ENCODE results near the gene PACSIN2. TPM values are rescaled to one million over a fixed set of nuclear protein-coding genes. Genes with fewer than 3 reads are reported as not detected.
A peak's percentile ranks its signal among the peaks of the same experiment; 100 is the strongest.

PACSIN2 gene
- total and polyA plus RNA-seq, 8 donors = 63.4 to 149 (median 66.2) TPM

DNA sequence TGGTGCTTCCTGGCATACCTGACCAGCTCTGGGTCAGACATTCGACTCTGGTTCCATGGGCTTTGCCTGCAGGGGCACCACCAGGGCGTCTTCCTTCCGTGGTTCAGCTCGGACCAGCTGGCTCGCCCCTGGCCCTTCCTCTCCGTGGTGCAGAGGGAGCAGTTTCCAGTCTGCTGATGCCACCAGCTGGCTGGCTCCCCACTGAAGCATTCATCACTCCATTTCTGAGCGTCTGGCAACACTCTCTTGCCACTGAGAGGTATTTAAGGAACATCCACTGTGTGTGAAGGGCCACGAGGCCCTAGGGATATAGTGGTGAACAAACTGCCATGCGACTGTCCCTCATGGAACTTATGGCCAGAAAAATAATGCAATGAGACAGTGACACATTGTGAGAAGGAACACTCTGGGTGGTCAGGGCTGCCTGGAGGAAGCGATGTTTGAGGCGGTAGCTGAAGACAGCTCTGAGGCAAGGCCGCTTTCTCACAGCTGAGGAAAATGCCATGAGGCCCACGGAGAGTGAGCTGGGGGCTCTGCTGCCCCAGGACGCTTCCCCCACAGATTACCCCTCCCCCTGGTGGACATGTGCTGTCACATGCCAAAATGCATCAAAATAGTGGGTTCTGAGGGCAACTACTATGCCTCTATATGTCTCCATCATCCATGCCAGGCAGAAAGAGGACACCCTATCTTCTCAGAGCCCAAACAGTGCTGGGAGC, 113.0 kb downstream of the PACSIN2 start:
- TF ChIP-seq, protein P1, sequence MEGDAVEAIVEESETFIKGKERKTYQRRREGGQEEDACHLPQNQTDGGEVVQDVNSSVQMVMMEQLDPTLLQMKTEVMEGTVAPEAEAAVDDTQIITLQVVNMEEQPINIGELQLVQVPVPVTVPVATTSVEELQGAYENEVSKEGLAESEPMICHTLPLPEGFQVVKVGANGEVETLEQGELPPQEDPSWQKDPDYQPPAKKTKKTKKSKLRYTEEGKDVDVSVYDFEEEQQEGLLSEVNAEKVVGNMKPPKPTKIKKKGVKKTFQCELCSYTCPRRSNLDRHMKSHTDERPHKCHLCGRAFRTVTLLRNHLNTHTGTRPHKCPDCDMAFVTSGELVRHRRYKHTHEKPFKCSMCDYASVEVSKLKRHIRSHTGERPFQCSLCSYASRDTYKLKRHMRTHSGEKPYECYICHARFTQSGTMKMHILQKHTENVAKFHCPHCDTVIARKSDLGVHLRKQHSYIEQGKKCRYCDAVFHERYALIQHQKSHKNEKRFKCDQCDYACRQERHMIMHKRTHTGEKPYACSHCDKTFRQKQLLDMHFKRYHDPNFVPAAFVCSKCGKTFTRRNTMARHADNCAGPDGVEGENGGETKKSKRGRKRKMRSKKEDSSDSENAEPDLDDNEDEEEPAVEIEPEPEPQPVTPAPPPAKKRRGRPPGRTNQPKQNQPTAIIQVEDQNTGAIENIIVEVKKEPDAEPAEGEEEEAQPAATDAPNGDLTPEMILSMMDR (IDR thresholded peaks at IDR 0.05) = peak in 1 of 2 donors; percentile 6
- no peak overlapping the region for H3K4me3 ChIP-seq
- peaks cover 0 to 14% of the 10 kb centered on the region in 2 donors for H3K36me3 ChIP-seq
- DNase-seq = no peak
- H3K4me1 ChIP-seq = peaks cover 16 to 40% of the 10 kb centered on the region in 2 donors
- H3K27ac ChIP-seq = no peak overlapping the region
- ATAC-seq = no peak
- H3K9me3 ChIP-seq = no peaks in the 10 kb centered on the region
- no peaks in the 10 kb centered on the region for H3K27me3 ChIP-seq
- intact Hi-C loops (cut with DNase I) = no loop called here

DNA sequence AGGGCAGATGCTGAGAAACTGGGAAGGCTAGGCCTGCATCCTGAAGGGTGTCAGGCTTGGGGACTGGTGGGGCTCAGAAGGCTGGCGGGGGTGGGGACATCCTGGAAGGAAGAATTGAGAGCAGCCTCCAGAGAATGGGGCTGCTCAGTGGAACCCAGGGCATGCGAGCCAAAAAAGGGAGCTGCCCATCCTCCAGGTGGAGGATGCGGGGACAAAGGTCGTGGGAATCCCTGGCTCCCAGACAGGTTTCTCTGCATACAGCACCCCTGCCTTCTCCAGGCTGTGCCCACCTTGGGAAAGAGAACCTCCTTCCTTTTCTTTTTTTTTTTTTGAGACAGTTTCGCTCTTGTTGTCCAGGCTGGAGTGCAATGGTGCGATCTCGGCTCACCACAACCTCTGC, 117.0 kb downstream of the PACSIN2 start:
- TF ChIP-seq, protein P1 (IDR thresholded peaks at IDR 0.05) = no peak

DNA sequence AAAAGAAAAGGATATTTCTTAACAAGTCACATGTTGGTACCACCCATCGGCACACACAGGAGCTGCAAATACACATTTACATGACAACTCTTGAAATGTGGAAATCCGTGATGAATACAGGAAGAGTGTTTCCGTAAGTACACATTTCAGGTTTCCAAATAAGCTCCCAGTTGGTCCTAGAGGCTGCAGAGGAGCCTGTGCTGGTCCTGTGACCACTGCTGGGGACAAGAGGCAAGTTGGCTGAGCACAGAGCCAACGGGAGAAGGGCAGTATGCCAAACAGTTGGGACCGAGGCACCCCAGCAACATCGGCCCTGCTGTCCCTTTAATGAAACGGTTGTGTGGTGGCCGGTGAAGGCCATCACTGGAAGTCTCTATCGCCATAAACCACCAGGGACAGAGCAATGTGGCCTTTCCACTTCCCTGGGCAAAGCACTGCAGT, 119.4 kb downstream of the PACSIN2 start:
- H3K4me3 ChIP-seq = no peak overlapping the region
- H3K27ac ChIP-seq = peak overlapping the region; percentile 69 to 89
- TF ChIP-seq, protein P1 (IDR thresholded peaks at IDR 0.05) = no peak
- peaks cover 0 to 21% of the 10 kb centered on the region in 2 donors for H3K36me3 ChIP-seq
- H3K27me3 ChIP-seq = no peaks in the 10 kb centered on the region
- DNase-seq = no peak
- H3K4me1 ChIP-seq = peaks cover 8 to 77% of the 10 kb centered on the region in 2 donors
- peak; percentile 63 for ATAC-seq
- H3K9me3 ChIP-seq = no peaks in the 10 kb centered on the region
- intact Hi-C loops (cut with DNase I) = no loop called here

More for the DNA sequence above, 117.0 kb downstream of the PACSIN2 start:
- H3K4me1 ChIP-seq = peaks cover 0 to 53% of the 10 kb centered on the region in 2 donors
- intact Hi-C loops (cut with DNase I) = no loop called here
- no peak overlapping the region for H3K27ac ChIP-seq
- H3K4me3 ChIP-seq = no peak overlapping the region
- H3K36me3 ChIP-seq = peaks cover 0 to 15% of the 10 kb centered on the region in 2 donors
- ATAC-seq = no peak
- no peaks in the 10 kb centered on the region for H3K9me3 ChIP-seq
- H3K27me3 ChIP-seq = no peaks in the 10 kb centered on the region
- no peak for DNase-seq

DNA sequence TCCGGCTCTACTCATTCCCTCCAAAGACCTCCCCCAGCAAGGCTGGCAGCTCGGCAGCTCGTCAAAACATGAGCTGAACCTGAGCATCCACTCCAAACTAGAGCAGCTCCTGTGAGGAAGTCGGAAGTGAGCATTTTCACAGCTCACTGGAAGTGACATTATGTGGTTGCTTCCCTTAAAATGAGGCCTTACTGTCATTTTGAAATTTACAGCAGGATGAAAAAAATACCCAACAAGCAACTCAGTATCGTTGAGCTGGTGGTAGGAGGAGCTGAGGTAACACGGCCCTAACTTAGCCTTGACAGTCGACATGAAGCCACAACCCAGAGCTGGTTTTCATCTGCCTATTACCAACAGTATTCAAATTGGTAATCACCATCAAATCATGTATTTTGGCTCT, 119.9 kb downstream of the PACSIN2 start:
- ATAC-seq (peak; percentile 25), DNase-seq (no peak)
- peak overlapping the region; percentile 69 to 89 for H3K27ac ChIP-seq
- H3K4me1 ChIP-seq = peaks cover 8 to 82% of the 10 kb centered on the region in 2 donors
- no peaks in the 10 kb centered on the region for H3K9me3 ChIP-seq
- TF ChIP-seq, protein P1 (IDR thresholded peaks at IDR 0.05) = no peak
- intact Hi-C loops (cut with DNase I) = no loop called here
- no peak overlapping the region for H3K4me3 ChIP-seq
- H3K36me3 ChIP-seq = peaks cover 0 to 26% of the 10 kb centered on the region in 2 donors
- H3K27me3 ChIP-seq = no peaks in the 10 kb centered on the region

DNA sequence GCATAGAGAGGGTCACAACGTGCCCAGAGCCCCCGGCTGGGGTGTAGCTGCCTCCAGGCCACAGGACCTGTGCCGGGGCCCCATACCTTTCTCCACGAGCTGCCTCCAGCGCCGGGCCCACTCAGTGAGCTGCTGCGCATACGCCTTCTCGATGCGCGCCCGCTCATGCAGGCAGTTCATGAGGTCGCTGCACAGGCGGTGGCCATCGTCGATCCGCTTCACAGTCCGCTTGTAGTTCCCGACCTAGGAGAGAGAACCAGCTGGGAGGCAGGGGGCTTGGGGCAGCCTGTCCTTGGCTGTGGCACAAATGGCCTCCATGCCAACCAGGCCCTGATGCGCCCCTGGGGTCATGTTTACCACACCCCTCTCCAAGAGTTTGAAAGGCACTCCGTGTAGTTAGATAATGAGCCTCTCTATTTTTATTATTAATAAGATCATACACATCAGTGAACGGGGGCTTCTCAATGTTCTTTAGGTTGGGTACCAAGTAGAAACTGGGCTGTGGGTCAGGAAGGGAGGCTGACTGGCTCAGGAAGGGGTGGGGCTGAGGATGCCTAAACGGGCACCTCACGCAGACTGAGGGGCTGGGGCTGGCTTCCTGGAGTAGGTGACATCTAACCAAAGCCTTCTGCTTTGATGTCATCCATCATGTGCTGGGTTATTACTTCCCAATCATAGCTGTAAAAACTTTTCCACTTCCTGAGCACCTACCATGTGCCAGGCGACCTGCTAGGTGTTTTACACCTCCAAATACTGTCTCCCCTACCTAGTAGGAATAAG, 121.4 kb downstream of the PACSIN2 start:
- Histone ChIP-seq H3K9me3 (no peaks in the 10 kb centered on the region), H3K27me3 (no peaks in the 10 kb centered on the region), H3K4me3 (no peak overlapping the region), H3K4me1 (peaks cover 8 to 94% of the 10 kb centered on the region in 2 donors), H3K27ac (peak overlapping the region in 1 of 2 donors; percentile 89), H3K36me3 (peaks cover 0 to 32% of the 10 kb centered on the region in 2 donors)
- DNase-seq (no peak), ATAC-seq (no peak)
- intact Hi-C loops (cut with DNase I) = no loop called here
- TF ChIP-seq, protein P1 (IDR thresholded peaks at IDR 0.05) = no peak

All from left lung (tissue), 10 donors.